Stimulated activated CD4-positive, alpha-beta T cell treated with anti-CD3 and anti-CD28 coated beads, Interleukin-12 subunit alpha, Interleukin-12 subunit beta, amount 100 ng/mL, for 24 hours (primary cell): ENCODE measurements around the gene PIM2.

Experiments
- DNase-seq, 2 experiments: peaks; one replicate each; pipeline ENCODE4 v3.0.0-alpha.2; 2020; ENCODE audit warnings: low read depth in 2 of 2

PIM2 gene

GRCh38 chrX:48918643-48919340, at the start of gene PIM2:
TSS of gene PIM2 (minus strand) at chrX:48919024. CDS start at chrX:48918834, 190 bp downstream.
- peak; percentile 75 to 79 for DNase-seq

DNA sequence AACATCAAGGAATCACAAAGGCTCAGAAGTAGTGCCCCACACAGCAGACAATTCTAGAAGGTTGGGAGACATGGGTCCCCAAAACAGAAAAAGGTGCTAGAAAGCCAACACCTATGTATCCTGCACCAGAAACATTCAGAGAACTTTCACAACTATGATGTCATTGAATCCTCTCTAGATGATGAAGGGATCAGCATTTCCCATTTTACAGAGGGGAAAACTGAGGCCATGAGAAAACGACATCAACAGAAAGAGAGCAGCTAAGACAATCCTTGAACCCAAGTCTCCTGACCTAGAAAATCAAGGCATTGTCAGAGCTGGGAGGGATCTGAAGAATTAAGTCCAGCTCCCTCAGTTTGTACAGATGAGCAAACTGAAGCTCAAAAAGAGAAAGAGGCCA, 49.6 kb upstream of the PIM2 start:
- no peak for DNase-seq

- DNase-seq: no peak
Measured at GRCh38 chrX:48966796-48967579, 48.2 kb upstream of the PIM2 start.

GRCh38 chrX:48965959-48966358, 47.1 kb upstream of the PIM2 start:
- no peak for DNase-seq

DNA sequence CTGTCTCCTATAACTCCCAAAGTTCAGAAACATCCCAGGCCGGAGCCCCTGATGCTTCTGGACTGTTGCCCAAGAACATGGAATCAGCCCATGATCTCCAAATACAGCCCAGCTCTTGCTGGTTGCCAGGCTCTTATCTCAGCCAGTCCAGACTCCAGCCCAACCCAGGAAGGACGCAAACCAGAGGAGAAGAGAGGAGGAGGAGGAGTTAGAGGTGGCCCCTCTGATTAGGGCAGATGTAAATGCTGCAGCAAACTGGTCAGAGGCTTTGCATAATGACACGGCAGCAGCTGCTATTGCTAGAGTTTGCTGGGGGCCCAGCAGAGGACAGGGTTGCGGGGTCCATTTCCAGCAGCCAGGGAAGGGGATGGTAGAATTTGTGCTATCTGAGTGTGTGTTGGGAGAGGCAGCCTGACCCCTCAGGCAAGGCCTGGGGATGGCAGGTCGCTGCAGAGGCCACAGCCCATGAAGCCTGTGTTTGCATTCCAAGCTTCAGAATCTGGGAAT, 42.8 kb upstream of the PIM2 start:
- no peak for DNase-seq

- DNase-seq: no peak
Measured at GRCh38 chrX:48960291-48960690, 41.5 kb upstream of the PIM2 start.

DNA sequence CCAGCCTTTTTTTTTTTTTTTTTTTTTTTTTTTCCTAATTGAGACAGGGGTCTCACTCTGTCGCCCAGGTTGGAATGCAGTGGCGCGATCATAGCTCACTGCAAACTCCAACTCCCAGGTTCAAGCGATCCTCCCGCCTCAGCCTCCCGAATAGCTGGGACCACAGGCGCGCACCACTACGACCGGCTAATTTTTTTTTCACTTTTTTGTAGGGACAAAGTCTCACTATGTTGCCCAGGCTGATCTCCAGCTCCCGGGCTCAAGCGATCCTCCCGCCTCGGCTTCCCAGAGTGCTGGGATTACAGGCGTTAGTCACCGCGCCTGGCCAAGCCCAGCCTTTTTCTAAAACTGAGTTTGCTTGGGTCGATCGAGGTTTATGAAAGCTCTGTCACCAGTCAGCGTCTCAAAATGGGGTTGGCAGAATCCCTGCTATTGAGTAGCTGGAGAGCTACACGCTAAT, 39.8 kb upstream of the PIM2 start:
- DNase-seq: no peak

DNA sequence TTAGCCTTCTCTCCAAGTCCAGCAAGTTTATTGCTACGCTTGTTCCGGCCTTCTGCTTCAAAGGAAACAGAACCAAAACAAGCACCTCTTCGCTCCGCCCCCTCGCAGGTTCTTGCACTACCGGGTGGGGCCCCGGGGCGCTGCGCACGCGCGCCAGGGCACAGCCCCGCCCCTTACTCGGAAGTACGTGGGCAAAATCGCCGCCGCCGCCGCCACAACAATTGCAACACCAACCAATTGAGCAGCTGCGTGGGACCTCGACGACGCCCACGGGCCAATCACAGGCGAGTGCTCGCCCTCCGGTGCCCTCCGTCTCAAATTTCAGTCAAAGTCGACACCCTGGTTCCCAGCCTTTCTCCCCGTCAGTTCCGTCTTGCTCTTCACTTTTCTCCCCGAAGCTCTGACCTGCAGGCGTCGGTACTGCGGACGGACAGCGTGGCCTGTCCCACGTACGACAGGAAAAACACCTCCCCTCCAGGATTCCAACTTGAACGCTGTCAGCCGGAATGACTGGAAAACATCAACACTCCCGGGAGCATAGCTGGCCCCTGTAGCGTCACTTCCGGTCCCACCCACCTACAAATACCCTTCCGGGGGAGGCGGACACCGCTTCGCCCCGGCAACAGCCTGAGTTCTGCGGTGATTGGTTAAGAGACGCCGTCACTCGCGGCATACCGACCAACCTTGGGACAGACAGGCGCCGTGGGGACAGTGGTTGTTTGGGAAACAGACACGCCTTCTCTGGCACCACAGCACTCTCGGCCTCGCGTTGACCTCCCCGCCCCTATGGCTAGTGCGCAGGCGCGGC, 39.2 kb upstream of the PIM2 start:
- DNase-seq: peak; percentile 78 to 83

DNA sequence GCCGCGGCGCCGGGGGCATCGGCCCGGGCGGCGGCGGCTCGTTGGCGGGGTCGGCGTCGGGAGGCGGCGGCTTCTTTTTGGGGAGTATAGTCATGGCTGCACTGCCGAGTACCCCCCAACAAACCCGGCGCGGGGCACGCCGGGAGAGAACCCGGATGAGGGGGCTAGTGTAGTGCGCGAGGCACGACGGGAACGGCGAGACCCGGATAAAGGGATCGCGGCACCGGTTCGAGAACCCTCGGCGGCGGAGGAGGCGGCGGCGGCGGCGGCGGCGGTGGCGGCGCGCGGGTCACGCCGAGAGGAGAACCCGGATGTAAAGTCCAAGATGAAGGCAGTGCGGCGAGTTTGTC, 38.6 kb upstream of the PIM2 start, which contains the start of gene OTUD5:
TSS of gene OTUD5 (minus strand) at position 131 of the 350 bp plus-strand sequence. CDS start at position 94, 37 bp downstream.
- DNase-seq: peak; percentile 41 to 55

DNA sequence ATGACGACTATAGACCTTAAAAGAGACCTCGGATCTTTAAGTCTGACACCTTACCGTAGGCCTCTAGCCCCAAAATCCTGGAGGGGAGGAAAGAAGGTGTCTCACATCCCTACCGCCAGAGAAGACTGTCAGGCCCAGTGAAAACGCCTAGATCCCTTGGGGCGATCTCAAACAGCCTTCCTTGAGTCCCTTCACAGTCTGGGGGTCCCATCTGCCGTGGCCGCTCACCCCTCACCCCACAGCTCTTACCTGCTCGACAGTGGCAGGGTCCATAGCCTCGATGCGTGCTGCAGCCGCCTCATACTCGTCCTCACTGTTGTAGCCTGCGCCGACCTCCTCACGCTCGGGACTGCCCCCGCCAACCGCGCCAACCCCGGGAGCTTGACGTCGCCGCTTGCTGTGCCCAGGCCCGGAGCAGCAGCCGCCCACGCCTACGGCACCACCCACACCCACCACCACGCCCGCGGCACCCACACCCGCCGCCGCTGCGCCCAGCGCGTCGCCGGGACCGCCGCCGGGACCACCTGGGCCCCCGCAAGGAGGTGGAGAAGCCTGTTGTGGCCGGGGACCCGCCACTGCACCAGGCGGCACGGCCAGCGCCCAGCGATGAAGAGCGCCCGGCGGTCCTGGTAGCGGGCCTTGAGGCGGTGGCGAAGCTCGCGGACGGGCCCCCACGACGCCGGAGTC, 38.0 kb upstream of the PIM2 start:
- DNase-seq: no peak

- DNase-seq: no peak
Measured at GRCh38 chrX:48948589-48948988, 29.8 kb upstream of the PIM2 start.

DNA sequence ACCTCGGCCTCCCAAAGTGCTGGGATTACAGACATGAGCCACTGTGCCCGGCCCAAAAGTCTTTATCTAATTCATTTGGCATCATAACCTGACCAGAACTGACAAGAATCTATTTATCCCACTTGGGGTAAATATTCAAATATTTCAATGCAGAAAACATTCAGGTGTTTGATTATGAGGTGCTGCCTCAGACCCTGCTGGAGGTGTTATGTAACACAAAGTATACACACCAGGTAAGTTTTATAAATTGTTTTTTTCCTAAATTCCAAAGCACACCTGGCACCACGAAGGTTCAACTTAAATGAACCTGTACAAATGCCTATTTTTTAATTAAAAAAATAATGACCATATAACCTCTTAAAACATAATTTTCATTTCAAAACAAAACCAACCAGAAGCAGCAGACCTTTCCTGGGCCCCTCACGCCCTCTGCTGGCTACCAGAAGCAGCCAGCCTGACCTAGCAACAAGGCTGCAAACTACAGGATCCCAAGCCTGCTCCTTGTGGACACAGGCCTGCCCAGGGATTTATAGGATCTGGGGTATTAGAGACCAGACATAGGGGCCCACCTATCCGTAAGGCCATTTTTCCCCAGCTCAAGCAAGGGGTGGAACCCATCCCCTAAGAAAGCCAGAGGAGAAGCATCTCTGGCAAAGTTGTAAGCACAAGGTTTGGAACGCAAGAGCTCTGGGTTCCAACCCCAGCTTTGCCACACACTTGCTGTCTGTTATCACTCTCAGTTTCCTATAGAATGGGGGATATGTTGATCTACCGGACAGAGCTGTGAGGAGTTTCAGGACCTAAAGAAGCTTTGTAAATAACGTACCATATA, 26.9 kb upstream of the PIM2 start:
- DNase-seq: no peak

- DNase-seq: no peak
Measured at GRCh38 chrX:48942895-48943294, 24.1 kb upstream of the PIM2 start.

DNA sequence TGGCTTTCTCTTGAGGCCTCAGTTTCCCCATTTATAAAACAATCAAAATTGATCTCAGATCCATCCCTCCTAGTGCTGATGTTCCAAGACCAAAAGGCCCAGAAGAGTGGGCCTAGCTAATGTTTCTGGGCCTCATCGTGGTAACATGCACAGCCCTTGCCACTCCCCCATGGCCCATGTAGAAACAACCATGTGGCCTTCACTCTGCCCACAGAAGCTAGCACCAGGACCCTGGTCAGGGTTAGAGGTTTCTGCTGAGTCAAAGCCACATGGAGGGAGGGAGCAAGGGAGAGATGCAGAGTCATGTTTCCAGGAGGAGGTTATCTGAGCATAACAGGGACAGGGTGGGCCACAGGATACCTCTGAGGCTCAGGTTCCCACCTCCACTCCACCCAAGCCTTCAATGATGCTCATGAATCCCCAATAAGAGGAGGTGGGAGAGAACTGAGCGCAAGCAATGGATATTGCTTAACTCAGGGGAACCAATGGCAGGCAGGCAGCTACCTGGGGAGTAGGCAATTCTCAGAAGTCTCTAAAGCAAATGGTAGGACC, 21.7 kb upstream of the PIM2 start:
- no peak for DNase-seq

GRCh38 chrX:48939524-48940228, 20.9 kb upstream of the PIM2 start:
- DNase-seq: no peak

DNA sequence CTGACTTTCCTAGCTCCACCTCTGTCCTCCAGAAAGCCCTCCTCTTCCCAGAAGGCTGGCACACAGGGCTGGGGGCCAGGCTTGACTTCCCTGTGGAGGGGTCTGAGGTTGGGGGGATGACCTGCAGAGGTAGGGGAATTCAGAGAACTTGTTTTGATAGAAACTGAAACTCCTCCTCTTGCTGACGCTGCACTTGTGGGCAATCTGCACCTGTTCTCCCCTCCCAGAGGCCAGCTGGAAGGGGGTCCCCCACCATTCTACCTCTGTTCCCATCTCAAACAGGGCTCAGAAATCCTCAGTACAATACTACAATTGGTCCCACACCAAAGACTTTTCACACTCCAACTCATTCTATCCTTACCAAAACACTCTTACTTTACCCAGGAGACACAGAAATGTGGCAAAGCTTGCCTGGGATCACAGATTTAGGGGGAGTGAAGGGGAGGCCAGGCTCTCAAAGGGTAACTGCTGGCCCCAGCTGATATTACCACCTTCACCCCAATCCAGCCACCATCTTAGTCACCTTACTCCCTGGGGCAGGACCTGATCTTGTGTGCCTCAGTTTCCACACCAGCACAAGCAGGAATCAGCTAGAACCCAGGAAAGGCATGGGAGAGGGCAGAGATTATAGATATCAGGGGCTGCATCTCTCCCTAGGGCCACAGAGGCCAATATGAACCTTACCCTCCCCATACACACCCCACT, 20.0 kb upstream of the PIM2 start:
- DNase-seq: peak; percentile 50 to 60

DNA sequence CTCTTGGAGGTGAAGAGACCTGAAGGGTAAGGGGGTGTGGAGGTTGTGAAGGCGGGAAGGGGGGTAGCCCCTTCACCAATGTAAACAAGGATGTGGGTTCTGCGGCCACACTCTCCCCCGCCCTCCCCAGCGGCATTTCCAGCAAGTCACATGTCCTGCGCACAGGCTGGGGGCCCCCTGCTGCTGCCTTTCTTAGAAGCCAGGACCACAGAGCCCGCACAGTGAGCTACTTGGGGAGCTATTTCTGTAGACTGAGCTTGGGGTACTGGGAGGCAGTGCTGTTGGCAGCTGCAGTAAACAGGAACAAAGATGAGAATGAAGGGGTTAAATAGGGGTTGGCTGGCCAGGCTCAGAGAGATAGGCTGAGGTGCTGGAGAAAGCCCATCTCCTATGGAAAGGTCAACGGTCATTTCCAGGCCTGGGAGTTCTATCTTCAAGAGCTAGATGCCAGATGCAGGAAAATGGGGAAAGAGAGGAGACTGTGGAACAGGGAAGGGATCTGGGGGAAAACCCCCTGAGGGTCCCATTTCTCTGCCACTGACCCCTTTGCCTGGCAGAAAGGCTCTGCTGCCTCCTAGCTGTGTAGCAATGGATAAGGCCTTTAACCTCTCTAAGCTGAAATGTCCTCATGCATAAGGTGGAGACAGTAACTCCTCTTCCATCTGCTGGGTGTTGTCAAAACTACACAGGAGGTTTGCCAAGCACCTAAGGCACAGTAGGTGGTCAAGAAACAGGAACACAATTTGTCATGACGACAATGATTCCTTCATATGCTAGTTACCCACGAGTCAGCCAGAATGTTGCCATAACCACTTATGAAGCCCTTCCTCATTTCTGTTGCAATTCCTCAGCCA, 18.5 kb upstream of the PIM2 start:
- peak; percentile 72 to 82 for DNase-seq

DNA sequence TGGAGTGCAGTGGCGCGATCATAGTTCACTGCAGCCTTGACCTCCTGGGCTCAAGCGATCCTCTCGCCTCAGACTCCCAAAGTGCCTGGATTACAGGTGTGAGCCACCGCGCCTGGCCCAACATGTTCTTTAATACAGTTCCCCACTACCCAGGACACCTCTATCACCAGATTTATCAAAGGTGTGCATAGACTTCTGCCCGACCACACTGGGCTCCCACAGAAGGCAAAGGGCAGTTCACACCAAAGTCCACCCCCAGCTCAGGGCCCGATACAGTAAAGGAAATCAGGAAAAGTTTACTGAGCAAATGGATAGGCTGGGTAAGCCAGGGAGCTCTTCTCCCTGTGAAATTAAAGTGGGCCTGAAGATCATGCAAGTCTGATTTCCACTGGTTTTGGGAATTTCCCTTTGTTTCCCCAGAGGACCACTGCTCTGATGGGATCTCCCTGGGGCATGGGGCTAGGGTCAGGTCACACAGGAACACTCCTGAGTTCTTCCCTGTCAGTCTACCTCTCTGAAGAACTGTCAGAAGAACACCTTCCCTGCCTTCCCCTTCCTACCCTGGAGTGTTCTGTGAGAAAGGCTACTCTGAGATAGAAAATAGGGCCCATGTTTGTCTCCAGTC, 17.7 kb upstream of the PIM2 start:
- DNase-seq: no peak
